ENCODE measurements around the gene CDK9.
"Not testable (repeated sequence)": the region's sequence is repeated elsewhere in the genome, so short reads cannot be mapped to it uniquely, and the experiment has no call there.

CDK9 gene

GRCh38 chr9:127822108-127822507 lies 36.3 kb downstream of the CDK9 start:
- DNase-seq (ENCODE audit: low read depth in 3 of 3): no peak

GRCh38 chr9:127825319-127826051 lies 39.7 kb downstream of the CDK9 start:
- DNase-seq (ENCODE audit: low read depth in 3 of 3): no peak

GRCh38 chr9:127826253-127826913 lies 40.5 kb downstream of the CDK9 start:
- no peak for DNase-seq (ENCODE audit: low read depth in 3 of 3)

- no peak for DNase-seq (ENCODE audit: low read depth in 3 of 3)
These were observed 42.6 kb downstream of the CDK9 start for GRCh38 chr9:127828262-127829031.

GRCh38 chr9:127829205-127829906 lies 43.5 kb downstream of the CDK9 start:
- DNase-seq (ENCODE audit: low read depth in 3 of 3): no peak

- no peak for DNase-seq (ENCODE audit: low read depth in 3 of 3)
These were observed 46.4 kb downstream of the CDK9 start for GRCh38 chr9:127832248-127832647.

GRCh38 chr9:127833555-127833954 lies 47.7 kb downstream of the CDK9 start:
- no peak for DNase-seq (ENCODE audit: low read depth in 3 of 3)

GRCh38 chr9:127835991-127836516 lies 50.2 kb downstream of the CDK9 start:
- DNase-seq (ENCODE audit: low read depth in 3 of 3): no peak

- DNase-seq (ENCODE audit: low read depth in 3 of 3): not testable (repeated sequence)
These were observed 50.7 kb downstream of the CDK9 start for GRCh38 chr9:127836561-127836960.

GRCh38 chr9:127837346-127837745 lies 51.5 kb downstream of the CDK9 start:
- DNase-seq (ENCODE audit: low read depth in 3 of 3): no peak

GRCh38 chr9:127838375-127839078 lies 52.7 kb downstream of the CDK9 start:
- no peak for DNase-seq (ENCODE audit: low read depth in 3 of 3)
